ENCODE results near the gene OR8B2.
"Not testable (repeated sequence)": the region's sequence is repeated elsewhere in the genome, so short reads cannot be mapped to it uniquely, and the experiment has no call there.

OR8B2 gene, protein sequence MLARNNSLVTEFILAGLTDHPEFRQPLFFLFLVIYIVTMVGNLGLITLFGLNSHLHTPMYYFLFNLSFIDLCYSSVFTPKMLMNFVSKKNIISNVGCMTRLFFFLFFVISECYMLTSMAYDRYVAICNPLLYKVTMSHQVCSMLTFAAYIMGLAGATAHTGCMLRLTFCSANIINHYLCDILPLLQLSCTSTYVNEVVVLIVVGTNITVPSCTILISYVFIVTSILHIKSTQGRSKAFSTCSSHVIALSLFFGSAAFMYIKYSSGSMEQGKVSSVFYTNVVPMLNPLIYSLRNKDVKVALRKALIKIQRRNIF

DNA sequence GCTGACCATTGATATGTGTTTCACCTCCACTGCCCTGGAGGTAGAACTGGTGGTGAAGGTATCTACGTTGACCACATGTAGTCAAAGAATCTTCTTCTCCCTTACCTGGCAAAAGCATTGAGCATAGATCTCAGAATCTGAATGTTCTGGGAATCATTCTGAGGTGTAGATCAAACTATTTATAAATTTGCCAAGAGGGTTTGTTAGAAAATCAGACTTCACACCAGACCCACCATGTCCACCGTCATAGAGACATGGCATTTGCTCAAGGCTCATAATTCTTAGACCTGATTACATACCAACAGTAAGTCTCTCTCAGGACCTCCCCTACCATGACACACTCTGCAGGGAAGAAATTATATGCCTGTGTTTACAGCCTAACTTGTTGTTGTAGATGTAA, at the start of gene OR8B2:
OR8B2 (minus strand) TSS at position 101 of the 400 bp plus-strand sequence. CDS start 1,156 bp downstream, outside the sequence.
- DNase-seq (ENCODE audit: low read depth): no peak

DNA sequence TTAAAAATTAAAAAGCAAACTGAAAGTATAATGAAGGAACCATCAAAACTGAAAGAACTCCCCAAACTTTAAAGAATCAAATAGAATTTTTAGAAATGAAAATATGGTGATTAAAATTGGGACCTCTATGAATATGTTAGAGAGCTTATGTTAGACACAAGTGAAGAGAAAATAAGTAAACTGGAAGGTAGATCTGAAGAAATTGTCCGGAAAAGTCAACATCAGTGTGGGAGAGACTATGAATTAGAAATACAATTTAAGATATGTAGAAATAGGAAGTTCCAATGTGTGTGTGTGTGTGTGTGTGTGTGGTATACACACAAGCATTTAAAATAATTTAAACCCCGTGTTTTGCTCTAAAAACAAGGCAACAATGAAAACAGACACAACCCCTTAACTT, 45.3 kb upstream of the OR8B2 start:
- DNase-seq (ENCODE audit: low read depth): no peak

DNA sequence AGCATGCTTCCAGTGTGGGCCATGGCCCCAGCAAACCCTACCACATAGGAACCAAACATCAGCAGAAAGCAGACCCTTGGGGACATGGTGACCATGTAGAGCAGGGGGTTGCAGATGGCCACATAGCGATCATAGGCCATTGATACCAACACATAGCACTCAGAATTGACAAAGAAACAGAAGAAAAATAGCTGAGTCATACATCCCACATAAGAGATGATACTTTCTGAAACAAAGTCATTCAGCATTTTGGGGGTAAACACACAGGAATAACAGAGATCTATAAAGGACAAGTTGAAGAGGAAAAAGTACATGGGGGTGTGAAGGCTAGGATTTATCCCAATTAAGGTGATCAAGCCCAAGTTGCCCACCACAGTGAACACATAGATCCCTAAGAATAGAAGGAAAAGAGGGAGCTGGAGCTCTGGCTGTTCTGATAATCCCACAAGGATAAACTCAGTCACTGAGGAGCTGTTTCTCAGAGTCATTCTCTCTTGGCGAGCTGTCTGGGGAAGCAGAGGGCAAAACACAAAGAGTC, 40.2 kb upstream of the OR8B2 start, which contains the start of gene OR8B4:
OR8B4 (minus strand) TSS at position 488 of the 538 bp plus-strand sequence; CDS start at position 488, 0 bp downstream.
- DNase-seq (ENCODE audit: low read depth): no peak

DNA sequence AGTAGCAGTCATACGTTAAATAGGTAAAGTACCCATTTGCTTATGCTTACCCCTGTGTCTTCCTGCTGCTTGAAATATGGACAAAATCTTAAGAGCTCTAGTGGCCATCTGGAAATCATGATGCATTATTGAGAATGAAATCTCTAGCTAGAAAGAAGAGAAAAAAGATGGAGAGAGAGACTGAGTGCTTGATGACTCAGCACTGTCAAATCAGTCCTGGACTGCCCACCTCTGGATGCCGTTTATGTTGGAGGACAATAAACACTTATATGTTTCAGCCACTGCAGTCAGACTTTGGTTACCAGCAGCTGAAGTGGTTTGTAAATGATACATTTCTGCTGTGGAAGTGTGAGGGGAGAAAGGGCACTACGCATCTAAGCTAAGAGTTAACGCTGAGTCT, 36.7 kb upstream of the OR8B2 start:
- DNase-seq (ENCODE audit: low read depth): no peak

DNA sequence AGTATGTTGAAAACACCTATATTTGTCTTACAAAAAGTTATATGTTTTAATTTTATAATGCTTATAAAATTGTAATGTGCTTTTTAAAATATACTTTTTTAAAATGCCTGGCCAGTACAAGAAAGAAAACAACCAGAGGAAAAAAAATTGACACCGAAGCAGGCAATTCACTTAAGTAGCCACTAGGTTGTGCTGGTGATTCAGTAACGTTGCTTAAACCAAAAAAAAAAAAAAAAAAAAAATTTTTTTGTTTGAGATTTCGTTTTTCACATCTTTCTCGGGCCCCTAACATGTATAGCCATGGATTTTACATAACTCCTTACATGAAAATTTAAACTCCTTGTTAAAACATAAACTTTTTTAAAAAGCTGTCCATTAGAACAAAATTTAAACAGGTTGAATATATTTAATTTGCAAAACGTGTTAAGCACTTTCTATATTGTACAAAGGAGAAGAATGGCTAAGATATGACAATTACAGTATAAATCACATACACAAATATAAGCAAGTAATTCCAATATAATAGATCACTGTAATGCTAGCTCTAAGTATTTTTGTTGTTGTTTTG, 31.1 kb upstream of the OR8B2 start:
- no peak for DNase-seq (ENCODE audit: low read depth)

DNA sequence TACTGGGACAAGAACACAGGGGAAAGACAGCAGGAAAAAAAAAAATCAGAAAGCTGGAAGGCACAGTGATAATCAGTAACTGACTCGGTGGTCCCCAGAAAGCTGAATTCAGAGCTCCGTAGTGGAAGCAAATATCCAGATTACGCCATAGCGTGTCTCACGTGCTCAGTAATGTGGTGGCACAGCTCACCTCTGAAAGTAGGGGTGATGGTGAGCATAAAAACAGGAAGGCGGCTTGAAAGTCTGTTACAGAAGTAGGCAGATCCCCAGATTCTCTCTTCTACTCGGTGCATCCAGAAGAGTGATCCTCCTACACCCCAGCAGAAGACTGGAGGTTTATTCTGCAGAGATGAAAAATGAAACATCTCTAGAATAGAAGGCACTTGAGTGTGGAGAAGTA, 25.6 kb upstream of the OR8B2 start:
- DNase-seq (ENCODE audit: low read depth): no peak

DNA sequence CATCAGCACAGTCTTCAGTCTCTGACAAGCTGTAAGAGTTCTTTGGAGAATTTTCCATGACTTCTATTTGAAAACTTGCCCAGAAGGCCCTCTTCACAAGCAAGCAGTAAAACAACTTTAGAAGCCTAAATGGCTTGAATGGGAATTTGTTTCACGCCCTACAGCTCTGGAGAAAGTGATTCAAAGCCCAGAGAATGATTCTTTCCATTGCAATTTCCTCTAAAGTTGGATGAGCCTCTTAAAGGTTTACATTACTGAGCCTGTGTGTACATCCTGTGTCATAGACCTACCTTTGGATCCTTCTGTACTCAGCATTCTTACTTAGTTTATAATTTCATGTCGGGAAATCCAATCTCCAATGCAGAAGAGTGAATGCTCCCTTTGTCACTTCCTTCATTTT, 21.3 kb upstream of the OR8B2 start:
- DNase-seq (ENCODE audit: low read depth): no peak

DNA sequence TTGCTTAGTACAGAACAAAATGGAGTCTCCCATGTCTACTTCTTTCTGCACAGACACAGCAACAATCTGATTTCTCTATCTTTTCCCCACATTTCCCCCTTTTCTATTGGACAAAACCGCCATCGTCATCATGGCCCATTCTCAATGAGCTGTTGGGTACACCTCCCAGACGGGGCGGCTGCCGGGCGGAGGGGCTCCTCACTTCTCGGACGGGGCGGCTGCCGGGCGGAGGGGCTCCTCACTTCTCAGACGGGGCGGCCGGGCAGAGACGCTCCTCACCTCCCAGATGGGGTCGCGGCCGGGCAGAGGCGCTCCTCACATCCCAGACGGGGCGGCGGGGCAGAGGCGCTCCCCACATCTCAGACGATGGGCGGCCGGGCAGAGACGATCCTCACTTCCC, 18.9 kb upstream of the OR8B2 start:
- DNase-seq (ENCODE audit: low read depth): not testable (repeated sequence)

DNA sequence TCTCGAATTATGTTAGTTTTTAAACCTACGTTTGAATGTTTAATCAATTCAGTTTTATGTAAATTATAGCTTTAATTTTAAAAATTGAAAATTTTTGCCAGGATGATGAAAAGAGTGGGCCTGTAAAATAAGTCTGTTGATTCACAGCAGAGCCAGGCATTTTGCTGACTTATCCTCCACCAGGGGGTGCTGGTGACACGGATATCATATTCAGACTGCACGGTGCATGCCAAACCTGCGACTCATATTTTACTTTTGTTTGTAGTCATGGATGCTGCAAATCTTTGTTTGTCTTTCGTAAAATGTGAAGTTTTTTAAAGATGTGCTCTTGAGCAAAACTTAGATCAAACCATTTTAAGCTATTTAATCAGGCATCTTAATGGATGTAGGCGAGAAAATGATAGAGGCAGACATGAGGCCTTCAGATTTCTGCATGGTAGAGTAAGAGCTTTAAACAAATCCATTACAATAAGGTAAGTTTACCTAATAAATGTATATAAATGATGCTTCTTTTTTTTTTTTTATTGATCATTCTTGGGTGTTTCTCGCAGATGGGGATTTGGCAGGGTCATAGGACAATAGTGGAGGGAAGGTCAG, 18.1 kb upstream of the OR8B2 start:
- peak; percentile 69 for DNase-seq (ENCODE audit: low read depth)

DNA sequence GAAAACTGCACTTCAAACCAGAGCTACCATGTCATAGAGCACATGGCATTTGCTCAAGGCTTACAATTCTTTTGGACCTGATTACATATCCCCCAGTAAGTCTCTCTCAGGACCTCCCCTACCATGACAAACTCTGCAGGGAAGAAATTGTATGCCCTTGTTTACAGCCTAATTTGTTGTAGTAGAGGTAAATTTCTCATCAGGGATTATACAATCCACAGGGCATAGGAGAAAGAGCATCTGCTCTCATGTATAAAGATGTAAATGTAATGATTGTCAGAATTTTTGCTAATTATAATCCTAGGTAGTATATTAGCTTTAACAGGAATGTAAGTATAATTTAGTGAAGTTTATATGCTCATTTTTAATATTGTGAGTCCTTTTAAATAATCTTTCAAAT, 14.6 kb upstream of the OR8B2 start, which contains the start of gene OR8B3:
OR8B3 (minus strand) TSS at position 101 of the 400 bp plus-strand sequence. CDS start 1,673 bp downstream, outside the sequence.
- no peak for DNase-seq (ENCODE audit: low read depth)

DNA sequence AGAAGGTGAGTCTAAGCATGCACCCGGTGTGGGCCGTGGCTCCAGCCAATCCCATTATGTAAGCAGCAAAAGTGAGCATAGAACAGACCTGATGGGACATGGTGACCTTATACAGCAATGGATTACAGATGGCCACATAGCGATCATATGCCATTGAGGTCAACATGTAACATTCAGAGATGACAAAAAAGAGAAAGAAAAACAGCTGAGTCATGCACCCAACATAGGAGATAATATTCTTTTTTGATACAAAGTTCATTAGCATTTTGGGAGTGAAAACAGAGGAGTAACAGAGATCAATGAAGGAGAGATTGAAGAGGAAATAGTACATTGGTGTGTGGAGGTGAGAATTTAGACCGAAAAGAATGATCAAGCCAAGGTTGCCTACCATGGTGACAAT, 12.5 kb upstream of the OR8B2 start:
- not testable (repeated sequence) for DNase-seq (ENCODE audit: low read depth)

DNA sequence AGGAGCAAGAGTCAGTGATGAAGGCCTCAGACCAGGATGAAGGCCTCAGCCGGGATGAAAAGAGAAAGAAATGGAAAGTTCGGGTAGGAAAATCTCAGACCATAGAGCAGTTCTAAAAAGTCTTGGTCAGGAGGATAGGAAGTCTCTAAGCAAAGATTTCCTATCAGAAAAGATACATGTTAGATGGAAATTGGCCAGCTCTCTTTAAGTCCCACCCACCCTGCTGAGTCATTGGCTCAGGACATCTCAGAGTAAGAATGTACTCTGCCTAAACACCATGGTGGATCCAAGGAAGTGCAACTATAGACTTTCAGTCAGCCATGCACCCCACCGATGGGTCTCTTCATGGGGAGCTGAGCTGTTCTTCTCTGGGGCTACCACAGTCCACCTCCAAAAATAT, 10.1 kb upstream of the OR8B2 start:
- DNase-seq (ENCODE audit: low read depth): no peak

DNA sequence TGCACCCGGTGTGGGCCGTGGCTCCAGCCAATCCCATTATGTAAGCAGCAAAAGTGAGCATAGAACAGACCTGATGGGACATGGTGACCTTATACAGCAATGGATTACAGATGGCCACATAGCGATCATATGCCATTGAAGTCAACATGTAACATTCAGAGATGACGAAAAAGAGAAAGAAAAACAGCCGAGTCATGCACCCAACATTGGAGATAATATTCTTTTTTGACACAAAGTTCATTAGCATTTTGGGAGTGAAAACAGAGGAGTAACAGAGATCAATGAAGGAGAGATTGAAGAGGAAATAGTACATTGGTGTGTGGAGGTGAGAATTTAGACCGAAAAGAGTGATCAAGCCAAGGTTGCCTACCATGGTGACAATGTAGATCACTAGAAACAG, 1.4 kb downstream of the OR8B2 start:
- DNase-seq (ENCODE audit: low read depth): not testable (repeated sequence)

DNA sequence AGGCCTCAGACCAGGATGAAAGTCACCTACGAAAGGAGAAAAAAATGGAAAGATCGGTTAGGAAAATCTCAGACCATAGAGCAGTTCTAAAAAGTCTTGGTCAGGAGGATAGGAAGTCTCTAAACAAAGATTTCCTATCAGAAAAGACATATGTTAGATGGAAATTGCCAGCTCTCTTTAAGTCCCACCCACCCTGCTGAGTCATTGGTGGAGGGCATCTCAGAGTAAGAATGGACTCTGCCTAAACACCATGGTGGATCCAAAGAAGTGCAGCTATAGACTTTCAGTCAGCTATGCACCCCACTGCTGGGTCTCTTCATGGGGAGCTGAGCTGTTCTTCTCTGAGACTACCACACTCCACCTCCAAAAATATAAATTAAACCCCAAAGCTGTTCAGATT, 3.7 kb downstream of the OR8B2 start:
- no peak for DNase-seq (ENCODE audit: low read depth)

DNA sequence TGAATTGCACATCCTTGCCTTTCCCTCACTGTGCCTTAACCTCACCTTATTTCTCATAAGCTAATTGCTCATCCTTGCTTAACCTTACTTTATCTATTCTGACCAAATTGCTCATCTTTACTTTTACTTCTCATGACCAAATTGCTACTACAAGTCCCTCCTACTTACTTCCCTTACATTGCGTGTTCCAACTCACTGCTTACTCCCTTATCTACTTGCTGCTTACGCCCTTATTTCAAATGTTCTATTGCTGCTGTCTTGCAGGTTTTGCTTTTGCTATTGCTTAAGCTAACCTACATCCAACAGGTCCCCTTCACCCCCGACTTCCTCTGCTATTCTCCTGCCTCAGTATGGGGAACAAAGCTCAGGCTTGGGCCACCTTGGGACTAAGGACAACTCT, 8.0 kb downstream of the OR8B2 start:
- DNase-seq (ENCODE audit: low read depth): no peak

DNA sequence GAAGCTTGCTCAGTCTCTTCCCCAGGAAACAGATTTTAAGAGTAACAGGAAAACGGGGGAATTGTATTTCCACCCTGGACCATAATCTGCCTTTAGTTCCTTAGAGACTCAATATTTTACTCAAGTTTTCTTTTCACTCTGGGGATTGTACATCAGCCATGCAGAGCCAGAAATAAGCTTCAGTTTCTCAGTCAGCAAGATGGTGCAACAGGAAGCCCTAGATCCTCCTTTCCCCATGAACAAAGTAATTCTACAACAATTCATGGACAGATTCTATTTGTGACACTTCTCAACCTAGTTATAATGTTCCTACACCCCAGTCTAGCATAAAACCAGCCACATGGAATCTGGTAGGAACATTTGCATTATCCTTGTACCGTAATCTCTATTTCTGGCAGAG, 24.7 kb downstream of the OR8B2 start:
- no peak for DNase-seq (ENCODE audit: low read depth)

DNA sequence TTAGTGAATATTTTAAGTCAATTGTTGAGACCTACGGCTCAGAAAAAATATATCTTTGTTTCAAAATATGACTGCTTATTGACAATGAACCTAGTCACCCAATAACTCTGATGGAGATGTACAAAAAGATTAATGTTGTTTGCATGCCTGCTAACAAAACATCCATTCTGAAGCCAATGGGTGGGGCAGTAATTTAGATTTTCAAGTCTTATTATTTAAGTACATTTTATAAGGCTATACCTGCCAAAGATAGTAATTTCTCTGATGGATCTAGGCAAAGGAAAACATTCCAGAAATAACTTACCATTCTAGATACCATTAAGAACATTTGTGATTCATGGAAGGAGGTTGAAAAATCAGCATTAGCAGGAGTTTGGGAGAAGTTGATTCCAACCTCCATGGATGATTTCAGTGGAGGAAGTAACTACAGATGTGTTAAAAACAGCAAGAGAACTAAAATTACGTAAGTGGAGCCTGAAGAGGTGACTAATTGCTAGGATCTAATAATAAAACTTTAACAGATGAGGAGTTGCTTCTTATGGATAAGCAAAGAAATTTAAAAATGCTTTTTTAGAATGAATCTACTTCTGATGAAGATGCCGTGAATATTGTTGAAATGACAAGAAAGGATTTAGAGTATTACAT, 37.9 kb downstream of the OR8B2 start:
- DNase-seq (ENCODE audit: low read depth): no peak

DNA sequence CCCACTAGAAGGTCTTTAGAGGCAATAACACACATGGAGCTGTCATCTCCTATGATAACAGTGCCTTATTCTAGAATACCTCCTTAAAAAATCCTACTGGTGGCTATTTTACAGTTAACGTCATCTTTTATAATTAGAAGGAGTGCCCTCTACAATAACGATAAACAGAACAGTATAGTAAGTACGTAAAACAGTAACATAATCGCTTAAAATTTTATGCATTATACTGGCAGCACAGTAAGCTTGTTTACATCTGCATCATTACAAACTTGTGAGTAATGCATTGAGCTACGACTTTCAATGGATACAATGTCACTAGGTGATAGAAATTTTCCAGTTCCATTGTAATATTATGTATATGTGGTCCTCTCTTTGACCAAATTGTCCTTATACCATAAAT, 40.0 kb downstream of the OR8B2 start:
- DNase-seq (ENCODE audit: low read depth): no peak

DNA sequence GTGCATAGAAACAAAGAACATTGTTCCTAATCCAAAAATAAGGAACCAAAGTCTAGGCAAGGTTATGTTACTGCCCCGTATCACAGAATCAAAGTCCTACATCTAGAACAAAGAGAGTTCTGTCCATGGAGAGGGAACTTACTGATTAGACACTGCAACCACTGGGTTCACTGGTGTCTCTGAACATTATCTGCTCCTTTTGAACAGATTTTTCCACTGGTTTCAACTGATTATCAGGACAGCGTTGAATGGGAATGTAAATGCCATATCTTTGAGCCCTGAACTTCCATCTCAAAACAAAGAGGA, 44.2 kb downstream of the OR8B2 start:
- no peak for DNase-seq (ENCODE audit: low read depth)

DNA sequence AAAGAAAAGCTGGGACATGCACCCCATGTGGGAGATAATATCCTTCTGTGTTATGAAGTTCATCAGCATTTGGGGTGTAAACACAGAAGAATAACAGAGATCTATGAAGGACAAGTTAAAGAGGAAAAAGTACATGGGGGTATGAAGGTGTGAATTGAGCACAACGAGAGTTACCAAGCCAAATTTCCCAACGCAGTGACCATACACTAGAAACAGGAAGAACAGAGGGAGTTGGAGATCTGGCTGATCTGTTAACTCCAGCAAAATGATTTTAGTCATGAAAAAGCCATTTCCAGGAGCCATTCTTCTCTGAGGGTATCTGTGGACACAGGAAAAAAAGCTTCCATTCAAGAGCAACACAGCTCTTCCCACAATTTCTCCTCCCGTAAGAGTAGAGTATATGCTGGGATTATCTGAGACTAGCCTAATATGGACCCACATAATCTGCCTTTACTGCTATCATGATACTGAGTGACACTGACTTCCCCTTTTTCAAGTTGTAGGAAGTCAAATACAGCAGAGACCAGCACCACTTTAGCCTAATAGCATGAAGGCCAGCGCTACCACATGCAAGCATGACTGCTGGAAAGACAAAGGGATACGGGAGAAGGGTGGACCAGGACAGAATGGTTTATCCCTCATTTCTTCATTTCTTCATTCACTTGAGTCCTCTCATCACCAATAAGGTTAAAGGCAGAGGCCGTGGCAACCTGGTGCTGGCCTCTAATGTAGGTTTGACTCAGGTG, 44.7 kb downstream of the OR8B2 start:
- no peak for DNase-seq (ENCODE audit: low read depth)

All from HS-5 (cell line).